HG03159 (cell line): ENCODE data around the gene KIF3C.
A peak's percentile ranks its signal among the peaks of the same experiment; 100 is the strongest.
"Not testable (repeated sequence)": the region's sequence is repeated elsewhere in the genome, so short reads cannot be mapped to it uniquely, and the experiment has no call there.

Experiments used
- ATAC-seq: cut with Tn5 transposase; IDR thresholded peaks from one replicate; pipeline ENCODE4 v1.9.1; 2021; ENCODE audit warnings: mild to moderate bottlenecking, moderate library complexity; ENCODE audit not compliant: unreplicated experiment

KIF3C gene

GRCh38 chr2:26000561-26001082, 18.3 kb upstream of the KIF3C start:
- no peak for ATAC-seq

DNA sequence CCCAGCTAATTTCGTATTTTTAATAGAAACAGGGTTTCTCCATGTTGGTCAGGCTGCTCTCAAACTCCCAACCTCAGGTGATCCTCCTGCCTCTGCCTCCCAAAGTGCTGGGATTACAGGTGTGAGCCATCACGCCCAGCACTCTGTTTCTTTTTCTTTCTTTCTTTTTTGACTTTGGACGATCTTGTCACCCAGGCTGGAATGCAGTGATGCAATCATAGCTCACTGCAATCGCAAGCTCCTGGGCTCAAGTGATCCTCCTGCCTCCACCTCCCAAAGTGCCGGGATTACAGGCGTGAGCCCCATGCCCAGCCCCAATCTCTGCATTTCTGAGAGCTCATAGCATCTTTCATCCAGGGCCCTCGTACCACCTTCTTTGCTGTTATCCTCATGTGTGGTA, 17.1 kb upstream of the KIF3C start:
- ATAC-seq: not testable (repeated sequence)

- not testable (repeated sequence) for ATAC-seq
Observed at GRCh38 chr2:25998816-25999383, 16.6 kb upstream of the KIF3C start.

DNA sequence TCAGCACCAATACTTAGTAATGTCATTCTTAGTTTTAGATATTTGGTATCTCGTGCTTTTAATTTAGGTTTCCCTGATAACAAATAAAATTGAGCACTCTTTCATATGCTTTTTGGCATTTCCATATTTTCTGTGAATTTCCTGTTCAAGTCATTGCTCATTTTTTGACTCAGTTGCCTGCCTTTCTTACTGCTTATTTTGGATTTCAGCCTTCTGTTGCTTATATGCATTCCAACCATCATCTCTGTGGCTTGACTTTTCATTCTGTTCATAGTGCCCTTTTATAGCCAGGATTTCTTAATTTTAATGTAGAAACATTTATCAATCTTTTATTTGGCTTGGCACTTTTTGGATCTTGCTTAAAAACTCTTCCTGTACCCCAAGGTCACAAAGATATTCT, 14.5 kb upstream of the KIF3C start:
- ATAC-seq: no peak

GRCh38 chr2:25994509-25994908, 12.2 kb upstream of the KIF3C start:
- ATAC-seq: no peak

DNA sequence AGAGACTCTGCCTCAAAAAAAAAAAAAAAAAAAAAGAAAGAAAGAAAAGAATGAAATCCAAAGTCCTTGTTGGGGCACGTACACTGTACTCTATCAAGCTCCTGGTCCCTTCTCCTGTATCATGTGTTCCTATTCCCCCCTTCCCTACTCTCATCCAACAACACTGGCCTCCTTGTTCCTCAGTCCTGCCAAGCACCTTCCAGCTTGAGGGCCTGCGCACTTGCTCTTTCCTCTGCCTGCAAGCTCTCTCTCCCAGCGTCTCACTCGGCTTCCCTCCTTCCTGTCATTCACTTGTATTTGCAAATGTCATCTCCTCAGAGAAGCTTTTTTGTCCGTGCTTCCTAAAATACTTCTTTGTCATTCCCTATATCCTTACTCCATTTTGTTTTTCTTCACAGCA, 10.8 kb upstream of the KIF3C start:
- ATAC-seq: no peak

- no peak for ATAC-seq
Observed at GRCh38 chr2:25992556-25992955, 10.3 kb upstream of the KIF3C start.

DNA sequence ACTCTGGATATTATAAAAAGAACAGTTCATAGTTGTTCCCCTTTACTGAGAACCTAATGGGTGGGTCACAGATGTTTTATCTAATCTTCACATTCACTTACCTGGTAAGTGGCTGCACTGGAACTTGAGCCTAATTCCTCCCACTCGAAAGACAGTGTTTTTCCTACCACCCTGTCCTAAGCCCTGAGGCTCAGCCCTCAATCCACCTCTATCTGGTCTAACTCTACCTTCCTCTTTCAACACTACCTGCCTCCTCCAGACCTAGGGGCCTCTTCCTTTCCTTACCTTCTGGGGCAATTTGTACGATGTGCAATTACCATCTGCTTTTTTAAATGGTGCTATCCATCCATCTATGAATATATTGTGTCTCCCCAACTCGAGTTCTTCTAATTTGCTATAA, 9.7 kb upstream of the KIF3C start:
- no peak for ATAC-seq

GRCh38 chr2:25989154-25989553, 6.9 kb upstream of the KIF3C start:
- ATAC-seq: no peak

DNA sequence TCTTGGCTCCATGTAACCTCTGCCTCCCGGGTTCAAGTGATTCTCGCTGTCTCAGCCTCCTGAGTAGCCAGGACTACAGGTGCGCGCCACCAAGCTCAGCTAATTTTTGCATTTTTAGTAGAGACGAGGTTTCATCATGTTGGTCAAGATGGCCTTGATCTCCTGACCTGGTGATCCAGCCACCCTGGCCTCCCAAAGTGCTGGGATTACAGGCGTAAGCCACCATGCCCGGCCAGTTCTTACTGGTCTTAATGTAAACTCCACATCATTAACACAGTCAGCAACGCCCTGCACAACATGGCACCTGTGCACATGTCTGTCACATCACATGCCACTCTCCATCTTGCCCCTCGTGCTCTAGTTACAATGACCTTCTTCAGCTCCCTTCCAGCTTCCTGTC, 5.8 kb upstream of the KIF3C start:
- ATAC-seq: no peak

GRCh38 chr2:25983735-25984134, 1.4 kb upstream of the KIF3C start:
- ATAC-seq: no peak

DNA sequence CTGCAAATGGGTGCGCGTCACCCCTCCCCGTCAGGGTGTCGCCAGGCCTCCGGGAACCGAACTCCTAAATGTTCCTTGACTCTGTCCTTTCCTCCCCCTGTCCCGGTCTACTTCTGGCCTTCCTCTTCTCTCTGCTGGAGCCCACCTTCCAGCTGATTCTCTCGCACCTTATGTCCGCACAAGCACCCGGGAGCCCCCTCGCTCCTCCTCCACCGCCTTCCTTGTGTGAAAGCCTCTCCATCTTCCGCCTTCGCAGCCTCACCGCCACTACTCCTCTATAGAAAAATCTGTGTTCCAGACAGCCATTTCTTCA, 627 bp upstream of the KIF3C start:
- ATAC-seq: no peak

- ATAC-seq: peak; percentile 21
Observed at GRCh38 chr2:25981596-25982272, 563 bp downstream of the KIF3C start.

DNA sequence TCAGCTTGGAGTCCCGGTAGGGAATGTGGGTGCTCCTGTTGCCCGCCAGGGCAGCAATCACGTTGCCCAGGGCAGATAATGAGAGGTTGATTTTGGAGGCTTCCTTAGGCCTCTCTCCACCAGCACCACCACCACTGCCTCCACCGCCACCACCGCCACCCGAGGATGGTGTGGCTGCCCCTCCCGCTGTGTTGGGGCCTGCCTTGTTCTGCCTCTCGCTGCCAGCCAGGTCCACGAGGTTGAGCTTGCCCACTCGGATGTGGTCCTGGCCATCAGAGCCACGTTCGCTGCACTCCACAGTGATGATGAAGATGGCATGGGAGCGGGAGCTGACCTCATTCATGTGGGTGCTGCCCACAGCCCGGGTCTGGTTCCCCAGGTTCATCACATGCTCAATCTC, 1.3 kb downstream of the KIF3C start:
- no peak for ATAC-seq

GRCh38 chr2:25980076-25980887, 2.0 kb downstream of the KIF3C start:
- ATAC-seq: no peak

DNA sequence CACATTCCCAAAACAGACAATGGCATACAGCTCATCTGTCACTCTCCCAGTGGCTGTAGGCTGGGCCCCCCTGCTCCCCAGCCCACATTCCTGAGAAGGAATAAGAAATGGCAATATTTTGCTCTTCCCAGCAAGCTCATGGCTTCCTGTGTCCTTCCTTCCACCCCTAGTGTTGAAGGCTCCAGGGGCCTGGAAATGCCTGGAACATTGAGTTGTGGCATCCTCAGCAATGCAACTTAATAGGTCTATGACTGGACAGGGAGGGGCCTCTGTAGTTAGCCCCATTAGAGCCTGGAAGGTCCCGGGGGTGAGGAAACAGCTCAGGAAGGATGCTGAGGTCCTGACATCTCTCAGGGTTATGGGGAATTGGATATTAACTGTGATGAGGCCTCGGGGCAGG, 3.3 kb downstream of the KIF3C start:
- ATAC-seq: no peak

GRCh38 chr2:25977768-25978167, 4.5 kb downstream of the KIF3C start:
- no peak for ATAC-seq

DNA sequence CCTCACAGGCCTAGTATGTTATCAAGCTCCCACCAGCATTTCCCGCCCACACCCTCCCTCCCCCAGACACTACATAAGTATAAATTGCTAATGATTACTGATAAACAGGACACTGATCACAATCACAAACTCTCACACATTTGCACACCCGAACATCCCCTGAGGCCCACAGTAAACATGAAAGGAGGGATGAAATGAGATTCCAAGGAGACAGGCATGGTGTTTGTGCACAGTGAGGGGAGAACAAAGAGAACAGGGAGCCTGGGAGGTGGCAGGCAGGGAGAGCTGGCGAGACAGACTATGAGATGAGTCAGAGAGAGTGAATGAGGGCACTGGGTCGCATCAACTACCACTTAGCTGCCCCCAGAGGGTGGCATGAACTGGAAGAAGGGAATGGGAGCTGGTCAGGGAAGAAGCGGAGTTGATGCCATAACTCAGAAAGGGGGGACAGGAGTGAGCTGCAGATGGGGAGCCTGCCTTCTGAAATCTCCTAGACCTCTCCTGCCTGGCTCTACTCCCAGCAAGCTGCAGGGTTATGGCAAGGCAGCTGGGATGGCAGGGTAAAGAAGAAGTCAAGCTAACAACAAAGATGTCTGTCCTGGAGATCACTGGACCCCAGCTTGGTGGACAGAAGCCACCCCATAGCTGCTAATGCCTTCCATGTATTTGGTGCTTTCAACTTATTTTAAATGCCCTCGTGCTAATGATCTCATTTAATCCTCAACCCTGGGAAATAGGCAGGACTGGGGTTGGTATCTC, 5.1 kb downstream of the KIF3C start:
- no peak for ATAC-seq

GRCh38 chr2:25972049-25972823, 10.1 kb downstream of the KIF3C start:
- no peak for ATAC-seq

DNA sequence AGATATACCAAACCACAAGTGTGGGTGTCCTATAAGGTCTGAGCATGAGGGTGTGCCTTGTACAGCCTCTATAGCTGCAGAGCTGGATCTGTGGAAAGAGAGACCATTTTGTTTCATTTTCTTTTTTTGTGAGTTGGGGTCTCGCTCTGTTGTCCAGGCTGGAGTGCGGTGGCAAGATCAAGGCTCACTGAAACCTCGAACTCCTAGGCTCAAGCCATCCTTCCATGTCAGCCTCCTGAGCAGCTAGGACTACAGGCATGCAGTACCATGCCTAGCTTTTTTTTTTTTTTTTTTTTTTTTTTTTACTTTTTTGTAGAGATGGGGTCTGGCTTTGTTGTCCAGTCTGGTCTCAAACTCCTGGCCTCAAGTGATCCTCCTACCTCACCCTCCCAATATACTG, 10.7 kb downstream of the KIF3C start:
- ATAC-seq: no peak
